Measurements from ENCODE around the gene GNB1.

Gene GNB1

DNA sequence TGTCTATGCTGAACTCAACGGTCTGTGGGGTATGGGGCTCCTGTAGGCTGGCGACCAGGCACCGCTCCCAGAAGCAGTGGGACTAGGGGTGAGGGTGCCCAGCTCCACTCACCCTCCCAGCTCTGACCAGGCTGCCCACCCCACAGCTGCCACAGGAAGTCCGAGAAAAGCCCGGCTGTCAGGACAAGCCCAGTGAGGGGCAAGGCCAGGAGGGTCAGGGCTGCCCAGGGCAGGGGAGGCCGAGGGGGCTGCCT is 31.7 kb upstream of the GNB1 start:
- no peak for DNase-seq

DNA sequence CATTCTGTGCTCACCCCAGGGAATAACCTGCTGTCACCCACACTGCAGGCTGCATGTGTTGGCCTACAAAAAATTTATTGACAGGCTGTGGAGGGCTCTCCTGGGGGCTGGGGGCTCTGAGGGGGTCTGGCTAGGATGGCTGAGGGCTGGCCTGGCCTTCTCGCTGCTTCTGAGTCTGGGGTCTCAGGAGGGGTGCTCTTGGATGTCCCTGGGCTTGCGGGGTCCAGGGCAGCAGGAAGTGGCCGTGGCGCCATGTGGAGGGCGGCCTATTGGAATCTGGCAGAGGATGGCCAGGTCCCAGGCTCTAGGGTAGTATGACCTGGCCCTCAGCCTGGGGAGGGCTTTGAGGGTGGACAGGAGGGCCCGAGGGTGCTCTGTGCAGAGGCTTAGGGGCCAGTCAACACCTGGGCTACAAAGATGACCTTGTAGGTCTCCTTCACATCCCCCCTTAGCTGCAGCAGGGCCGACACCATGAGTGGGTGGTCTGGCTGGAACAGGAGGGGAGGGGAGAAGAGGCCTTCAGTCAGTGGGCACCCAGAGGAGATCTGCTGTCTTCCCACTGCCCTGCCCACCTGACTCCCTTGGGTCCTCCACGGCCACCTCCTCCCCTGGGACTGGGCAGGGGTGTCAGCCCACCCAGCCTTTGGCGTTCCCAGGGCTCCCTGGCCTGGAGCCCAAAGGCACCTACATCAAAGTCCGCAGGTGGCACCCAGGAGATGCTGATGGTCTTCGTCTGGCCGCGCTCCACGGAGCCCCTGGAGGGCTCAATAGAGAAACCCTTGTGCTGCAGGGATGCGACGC is 31.2 kb upstream of the GNB1 start:
- DNase-seq, result no peak

DNA sequence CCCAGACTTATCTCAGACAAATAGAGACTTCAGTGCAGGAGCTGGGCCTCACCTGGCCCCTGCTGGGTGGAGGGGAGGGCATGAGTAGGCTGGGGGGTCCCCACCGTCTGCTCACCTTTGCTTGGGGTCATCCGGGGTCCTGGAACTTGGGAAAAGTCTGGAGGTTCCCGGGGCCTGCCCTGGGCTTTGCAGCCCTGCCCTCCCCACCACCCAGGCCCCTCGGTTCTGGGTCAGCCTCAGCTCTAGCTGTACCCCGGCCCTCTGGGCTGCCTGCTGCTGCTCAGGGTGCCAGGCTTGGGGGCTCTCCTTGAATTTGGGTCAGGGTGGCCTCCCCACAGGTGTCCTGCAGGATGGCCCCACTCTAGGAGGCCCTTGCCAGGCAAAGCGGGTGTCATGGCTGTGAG is 30.6 kb upstream of the GNB1 start:
- no peak for DNase-seq

DNA sequence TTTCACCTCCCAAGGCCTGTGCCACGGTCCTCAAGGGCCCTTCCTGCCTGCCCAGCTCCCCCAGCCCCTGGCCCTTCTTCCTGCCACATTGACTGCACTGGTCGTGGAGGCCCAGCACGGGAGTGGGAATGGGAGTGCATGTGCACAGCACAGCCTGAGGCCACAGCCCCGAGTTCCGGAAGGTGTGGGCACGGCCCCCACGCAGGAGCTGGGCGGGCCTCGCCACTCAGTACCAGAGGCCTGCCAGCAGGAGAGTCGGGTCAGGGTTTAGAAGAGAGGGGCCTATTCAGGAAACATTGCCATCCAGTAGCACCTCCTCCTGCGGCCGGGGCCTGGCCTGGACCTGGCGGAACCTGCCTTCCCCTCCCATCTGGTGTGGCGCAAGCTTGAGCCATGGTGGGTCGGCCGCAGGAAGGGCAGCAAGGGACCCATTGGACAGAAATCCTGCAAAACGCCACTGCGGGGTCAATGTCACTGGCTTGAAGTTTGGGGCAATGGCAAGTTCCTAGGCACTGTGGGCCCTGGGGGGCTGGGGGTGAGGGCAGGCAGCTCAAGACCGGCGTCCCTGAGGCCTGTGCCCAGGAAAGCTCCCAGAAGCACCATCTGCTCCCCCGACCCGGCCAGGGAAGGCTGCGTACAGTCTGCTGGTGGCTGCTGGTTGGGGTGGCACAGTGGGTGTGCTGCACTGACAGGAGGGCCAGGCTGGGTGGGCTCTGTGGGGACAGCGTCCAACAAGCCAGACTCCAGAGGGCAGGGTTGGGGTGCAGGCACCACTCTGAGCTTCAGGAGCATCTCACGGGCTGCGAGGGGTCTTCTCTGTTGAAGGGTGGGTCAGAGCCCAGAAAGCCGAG is 29.9 kb upstream of the GNB1 start:
- DNase-seq, result no peak

DNA sequence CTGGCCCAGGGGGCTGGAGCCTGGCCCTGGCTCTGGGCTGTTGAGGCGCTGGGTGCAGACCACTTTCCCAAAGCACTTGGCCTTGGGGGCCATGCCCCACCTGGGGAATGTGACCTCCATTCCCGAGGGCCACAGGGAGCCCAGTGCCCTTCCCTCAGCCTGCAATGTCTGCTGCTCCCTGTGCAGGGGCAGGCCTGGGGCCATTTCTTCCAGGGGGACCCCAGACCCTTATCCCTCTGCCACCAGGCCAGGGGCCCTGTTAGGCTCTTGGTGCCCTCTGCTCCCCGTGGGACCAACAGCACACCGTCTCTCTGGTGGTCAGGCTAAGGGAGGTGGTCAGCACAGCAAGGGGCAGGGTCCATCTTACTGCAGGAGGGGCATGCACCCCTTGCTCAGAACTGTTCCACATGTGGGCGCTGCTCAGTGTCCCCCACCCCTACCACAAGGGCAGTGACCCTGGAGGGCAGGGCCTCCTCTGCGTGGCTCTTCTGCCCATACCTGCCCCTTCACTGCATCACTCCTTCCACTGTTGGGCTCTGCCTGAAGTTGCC is 29.2 kb upstream of the GNB1 start:
- no peak for DNase-seq

DNA sequence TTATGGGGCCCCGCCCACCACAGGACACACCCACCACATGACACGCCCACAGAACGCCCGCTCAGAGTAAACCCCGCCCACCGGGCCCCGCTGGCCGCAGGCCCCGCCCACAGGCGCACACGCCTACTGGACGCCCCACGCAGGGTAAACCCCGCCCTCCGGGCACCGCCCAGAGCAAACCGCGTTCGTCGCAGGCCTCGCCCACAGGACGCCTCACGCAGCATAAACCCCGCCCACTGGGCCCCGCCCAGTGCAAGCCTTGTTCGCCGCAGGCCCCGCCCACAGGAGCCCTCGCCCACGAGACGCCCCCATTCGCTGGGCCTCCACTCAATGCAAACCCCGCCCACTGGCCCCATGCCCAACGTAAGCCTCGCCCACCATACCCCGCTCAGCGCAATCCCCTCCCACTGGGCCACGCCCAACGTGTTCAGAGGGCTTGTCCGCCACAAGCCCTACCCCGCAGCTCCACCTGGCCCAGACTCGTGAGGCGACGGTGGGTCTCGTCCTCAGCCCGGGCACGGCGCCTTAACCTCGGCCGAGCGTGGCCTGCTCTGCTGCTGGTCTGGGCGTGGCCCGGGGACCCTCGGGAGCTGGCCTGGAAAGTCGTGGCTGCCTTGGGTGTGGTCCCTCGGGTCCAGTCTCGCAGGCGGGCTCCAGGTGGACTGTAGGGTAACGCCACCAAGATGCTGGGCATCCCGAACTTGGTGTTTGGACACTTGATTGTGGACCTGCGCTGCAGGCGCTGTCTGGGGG is 28.6 kb upstream of the GNB1 start:
- peak; percentile 99 to 100 for DNase-seq

DNA sequence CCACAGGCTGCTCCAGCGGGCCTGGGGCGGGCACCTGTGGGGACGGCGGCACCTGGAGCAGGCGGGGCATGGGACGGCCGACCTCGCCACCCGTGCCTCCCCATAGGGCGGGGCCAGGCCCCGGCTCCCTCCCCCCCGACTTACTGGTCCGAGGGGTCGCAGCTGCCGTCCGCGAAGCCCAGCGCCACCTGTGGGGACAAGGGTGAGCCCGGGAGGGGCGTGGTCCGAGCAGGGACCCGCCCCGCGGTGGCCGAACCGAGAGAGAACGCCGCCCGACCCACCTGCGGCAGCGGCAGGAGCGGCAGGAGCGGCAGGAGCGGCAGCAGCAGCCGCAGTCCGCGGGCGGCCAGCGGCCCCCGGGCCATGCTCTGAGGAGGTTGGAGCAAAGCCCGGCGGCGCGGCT is 28.0 kb upstream of the GNB1 start, which contains the start of gene TMEM52:
Gene TMEM52 (minus strand): TSS at position 379 of the 403 bp plus-strand sequence. CDS start 14 bp downstream, at position 365.
- DNase-seq, result no peak

DNA sequence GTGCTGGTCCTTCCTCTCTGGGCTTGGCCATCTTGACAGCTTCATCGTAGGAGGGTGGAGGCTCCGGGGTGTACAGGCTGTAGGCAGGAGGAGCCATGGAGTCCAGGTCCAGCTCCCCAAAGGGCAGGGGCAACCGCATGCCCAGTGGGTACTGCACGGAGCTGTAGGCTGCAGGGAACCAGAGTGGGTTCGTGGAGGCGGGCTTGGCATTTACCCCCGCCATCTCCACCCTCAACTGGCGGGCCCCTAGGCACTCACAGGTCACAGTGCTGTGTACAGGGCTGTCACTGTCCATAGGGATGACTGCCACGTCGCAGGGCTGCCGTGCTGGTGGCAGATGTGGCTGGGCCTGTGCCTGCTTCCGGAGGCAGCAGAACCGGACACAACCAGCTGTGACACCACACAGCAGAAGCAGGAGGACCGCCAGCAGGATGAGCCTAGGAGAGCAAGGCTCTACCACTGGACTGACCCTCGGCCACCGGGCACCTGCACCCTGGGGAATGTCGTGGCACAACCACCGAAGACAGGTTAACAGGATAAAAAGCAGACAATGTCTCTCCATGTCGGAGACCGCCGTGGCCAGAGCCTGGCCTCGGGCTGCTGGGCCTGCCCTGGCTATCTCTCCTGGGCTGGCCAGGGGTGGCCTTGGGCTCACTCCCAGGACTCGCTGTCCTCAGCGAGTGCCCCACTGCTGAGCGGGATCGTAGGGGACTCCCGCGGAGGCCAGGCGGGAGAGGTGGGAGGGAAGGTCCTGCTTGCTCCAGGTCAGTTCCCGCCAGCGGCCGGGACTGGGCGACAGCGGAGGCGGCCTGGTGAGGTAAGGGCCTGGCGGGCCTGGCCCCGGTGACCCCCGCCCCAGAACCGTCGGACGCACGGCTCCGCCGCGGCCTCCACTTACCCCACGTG is 27.4 kb upstream of the GNB1 start:
- no peak for DNase-seq

DNA sequence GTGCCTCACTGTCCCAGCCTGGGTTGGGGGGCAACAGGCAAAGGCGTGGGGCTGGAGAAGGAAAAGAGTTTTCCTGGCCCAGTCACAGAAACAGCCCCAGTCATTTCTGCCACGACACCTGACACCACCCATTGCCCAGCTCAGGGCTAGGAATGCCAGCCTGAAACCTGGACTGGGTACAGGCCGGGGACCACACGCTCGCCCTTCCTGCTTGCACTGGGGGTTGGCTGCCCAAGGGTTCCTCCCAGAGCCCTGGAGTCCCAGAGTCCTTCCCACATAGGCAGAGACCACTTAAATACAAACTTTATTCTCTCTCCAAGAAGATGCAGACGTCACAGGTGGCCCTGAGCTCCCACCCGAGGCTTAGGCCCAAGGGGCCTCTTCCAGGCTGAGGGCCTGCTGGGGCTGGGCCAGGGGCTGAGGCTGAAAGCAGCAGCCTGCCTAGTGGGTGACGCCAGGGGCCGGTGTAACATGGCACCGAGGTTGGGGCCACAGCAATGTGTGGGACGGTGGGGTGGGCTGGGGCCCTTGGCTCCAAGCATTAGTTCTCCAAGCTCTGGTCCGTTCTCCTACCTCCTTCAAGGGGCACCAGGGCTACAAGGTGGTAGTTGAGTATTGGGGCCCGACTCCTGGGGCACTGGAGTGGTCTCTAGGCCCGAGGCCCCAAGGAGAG is 26.6 kb upstream of the GNB1 start:
- DNase-seq, result no peak

DNA sequence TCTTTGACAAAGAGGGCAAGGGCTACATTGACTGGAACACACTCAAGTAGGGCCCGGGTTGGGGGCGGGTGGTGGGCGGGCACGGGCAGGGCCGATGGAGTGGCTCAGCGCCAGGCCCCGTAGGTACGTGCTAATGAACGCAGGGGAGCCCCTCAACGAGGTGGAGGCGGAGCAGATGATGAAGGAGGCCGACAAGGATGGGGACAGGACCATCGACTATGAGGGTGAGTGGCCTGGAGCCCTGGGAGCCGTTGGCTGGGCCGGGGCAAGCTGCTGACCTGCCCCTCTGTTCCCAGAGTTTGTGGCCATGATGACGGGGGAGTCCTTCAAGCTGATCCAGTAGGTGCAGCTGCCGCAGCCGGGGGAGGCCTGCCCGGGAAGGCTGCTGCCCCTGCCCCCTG is 26.0 kb upstream of the GNB1 start:
- no peak for DNase-seq

DNA sequence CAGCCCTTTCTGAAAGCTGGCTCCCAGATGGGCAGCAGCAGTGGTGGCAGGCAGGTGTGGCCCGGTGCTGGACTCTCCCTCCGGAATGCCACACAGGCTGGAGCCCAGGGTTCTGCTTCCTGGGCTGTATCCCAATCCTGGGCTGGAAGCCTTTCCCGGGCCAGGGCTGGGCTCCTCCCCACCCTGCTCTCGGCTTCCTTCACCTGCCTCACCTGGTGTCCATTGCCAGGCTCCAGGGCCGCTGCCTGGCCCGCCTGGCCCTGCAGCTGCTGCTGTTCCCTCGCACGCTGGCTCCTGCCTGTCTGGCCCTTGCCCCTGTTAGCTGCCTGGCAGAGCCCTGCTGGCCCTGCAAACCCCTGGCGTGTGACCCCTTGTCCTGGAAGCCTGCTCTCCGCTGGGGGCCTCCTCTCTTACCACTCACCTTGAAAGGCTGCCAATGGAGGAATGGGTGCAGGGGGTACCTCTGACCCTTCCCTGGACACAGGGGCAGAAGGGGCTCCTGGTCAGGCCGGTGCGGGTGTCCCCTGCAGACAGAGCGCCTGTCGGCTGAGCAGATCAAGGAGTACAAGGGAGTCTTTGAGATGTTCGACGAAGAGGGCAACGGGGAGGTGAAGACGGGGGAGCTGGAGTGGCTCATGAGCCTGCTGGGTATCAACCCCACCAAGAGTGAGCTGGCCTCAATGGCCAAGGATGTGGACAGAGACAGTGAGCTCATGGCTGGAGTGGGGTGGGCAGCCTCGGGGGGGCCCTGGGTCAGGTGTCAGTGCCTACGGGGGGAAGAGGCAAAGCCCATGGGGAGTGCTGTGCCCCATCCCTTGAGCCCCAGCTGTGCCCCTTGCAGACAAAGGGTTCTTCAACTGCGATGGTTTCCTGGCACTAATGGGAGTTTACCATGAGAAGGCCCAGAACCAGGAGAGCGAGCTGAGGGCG is 25.3 kb upstream of the GNB1 start:
- DNase-seq, result no peak

DNA sequence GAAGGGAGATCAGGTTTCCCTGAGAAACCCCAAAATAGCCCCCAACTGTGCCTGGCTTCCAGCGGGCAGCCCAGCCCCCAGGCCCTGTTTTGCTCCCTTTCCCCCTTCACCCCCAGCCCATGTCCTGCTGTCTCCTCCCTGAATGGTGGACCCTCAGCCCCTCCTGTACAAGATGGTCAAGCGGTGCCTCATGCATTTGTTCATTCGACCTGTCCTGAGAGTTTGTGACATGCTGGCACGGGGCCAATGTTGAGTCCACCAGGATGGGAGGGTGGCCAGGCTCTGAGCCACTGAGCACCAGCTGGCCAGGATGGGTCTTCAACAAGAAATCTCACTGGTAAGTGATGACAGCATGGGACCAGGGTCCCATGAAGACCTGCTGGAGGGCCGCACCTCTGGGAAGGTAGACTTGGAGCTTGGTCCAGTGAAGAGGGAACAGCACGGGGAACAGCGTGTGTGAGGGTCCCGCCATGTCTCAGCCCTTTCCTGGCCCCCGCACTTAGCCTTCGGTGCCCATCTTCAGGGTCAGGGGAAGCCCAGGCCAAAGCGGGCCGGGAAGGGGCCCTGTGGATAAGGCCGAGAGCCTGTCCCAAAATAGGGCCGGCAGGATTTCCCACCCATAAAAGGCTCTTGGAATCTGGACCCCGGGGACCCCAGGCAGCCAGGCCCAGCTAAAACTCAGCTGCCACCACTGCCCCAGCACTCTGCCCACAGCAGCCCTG is 24.2 kb upstream of the GNB1 start, which contains the start of gene CALML6:
Gene CALML6 (plus strand): TSS at position 290 of the 722 bp plus-strand sequence. CDS start 21 bp downstream, at position 311.
- DNase-seq, result no peak

DNA sequence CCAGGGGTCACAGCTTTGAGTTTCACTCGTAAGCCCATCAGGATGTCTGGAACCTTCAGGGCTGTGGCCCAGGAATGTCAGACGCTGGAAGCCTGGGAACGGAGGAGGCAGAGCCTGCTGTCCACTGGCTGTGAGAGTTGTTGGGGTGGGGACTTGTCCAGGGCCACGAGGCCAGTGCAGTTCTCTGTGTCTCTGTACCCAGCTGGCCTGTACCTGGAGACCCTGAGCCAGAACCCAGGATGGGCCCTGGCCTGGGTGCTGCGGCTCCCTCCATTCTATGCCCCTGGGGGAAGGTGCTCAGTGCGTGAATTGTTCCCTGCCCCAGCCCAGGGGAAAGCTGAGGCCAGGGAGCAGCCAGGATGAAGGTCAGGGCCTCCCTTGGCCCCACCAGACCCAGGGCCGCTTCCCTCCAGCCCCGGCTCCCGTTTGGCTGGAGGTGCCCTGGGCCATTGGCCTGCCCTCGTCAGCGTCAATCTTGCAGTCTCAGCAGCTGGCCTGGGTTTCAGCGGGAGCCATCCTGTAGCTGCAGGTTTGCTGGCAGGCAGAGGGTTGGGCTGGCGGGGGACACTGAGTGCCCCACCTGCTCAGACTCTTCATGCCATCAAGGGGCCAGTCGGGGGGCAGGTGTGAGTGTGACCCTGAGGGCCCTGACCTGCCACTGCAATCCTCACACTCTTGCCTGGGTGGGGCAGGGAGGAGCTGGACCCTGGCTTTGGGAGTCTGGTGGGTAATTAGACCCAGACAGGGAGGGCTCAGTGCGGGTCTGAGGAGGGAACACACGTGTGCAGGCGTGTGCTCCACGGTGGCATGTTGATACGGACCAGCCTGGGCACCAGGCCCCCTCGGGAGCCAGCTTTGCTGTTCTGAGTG is 23.4 kb upstream of the GNB1 start:
- no peak for DNase-seq

DNA sequence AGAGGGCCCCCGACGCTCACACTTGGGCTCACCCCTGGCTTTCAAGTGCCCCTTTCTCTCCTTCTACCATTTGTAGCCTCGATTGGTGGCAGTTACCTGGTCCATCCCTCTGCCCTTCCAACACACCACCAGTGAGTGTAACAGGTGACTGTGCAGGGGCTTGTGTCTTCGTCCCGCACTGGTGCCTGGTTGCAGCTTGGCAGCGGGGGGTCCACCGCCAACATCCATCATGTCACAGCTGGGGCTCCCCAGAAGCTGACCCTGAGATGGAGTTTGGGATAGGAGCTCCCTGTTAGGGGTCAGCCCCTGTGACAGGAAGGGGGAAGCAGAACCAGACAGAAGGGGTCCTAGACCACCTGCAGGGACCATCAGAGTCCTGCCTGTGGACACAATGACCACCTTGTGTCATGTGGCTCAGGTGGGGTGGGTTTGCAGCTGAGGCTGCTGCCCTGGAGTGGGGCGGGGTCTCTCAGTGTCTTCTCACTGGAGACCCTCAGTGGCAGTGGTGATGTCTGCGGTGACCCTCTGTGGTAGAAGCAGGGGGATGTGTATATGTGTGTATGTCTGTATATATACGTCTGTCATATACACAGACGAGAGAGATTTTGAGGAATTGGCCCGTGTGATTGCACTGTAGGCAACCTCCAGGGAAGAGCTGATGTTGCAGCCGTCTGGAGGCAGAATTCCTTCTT is 20.6 kb upstream of the GNB1 start:
- DNase-seq, result no peak

DNA sequence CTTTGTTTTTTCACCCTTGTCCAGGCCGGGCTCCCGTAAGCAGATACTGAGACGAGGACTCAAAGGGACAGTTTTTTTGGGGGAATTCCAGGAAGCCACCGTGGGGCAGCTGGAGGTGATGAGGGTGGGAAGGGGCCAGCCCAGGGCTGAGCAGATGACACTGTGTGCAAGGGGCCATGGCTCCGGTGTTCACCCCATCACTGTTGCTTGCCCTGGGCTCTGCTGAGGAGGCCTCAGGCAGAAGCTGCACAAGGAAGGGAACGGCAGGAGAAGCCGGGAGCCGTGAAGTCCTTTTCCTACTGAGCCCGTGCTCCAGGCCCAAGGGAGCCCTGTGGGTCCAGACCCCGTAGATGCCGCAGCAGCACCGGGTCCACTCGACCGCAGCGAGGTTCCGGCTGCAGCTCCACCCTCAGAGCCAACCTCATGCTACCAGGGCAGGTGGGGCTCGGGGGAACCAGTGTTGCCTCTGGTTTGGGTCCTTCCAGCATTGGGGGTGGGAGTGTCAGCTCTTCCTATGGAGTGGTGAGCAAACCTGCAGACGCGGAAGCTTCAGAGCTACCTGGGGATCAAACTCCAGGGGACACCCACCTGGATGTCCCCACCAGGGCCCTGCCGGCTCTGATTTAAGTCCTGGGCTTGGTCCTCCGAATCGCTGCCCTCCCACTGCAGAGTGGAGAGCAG is 19.9 kb upstream of the GNB1 start:
- DNase-seq, result no peak

DNA sequence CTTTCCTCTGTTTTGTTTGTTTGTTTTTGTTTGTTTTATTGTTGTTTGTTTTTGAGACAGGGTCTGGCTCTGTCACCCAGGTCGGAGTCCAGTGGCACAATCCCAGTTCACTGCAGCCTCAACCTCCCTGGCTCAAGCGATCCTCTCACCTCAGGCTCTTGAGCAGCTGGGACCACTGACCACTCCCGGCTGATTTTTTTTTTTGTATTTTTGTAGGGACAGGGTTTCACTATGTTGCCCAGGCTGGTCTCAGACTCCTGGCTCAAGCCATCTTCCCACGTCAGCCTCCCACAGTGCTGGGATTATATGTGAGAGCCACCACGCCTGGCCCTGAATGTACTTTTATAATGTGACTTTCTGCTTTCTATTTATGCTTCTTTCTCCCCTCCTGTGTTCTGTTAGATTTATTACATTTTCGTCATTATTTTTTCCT is 19.2 kb upstream of the GNB1 start:
- DNase-seq, result no peak

DNA sequence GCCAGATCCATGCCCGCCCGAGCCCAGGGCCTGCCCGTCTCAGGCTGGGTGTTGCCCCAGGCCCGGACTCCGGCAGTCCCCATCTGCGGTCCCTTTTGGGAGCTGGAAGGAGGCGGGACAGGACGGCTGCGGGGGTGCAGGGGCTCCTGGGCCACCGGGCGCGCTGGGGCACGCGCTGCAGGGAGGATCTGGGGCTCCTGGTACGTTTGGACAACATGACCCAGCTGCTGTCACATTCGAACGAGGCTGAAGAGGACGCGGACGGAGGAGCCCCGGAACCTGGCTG is 17.6 kb upstream of the GNB1 start:
- no peak for DNase-seq

Data from NCI-H187 (cell line).